ENCODE measurements around the gene KCTD4. TPM values are rescaled to one million over a fixed set of nuclear protein-coding genes. Genes with fewer than 3 reads are reported as not detected.
"Not testable (repeated sequence)": the region's sequence is repeated elsewhere in the genome, so short reads cannot be mapped to it uniquely, and the experiment has no call there.

KCTD4 gene
- polyA plus RNA-seq, 1 donor from 2014 or later: 1.2 TPM

GRCh38 chr13:45191874-45192273 lies 9.0 kb downstream of the KCTD4 start:
- Histone ChIP-seq H3K9ac (ENCODE audit: low read length) (no peak overlapping the region), H3F3A (ENCODE audit: insufficient read depth, low read length, poor library complexity, severe bottlenecking) (no peaks in the 10 kb centered on the region), H3K27ac (ENCODE audit: low read length) (no peak overlapping the region), H3K79me2 (replicated peaks; ENCODE audit: insufficient read depth, low read length) (no peaks in the 10 kb centered on the region), H2AFZ (ENCODE audit: low read depth, low read length) (no peak overlapping the region), H3K9me2 (ENCODE audit: insufficient read depth, low read length) (no peaks in the 10 kb centered on the region), H3K4me3 (ENCODE audit: low read length) (no peak overlapping the region), H3K4me2 (ENCODE audit: low read length) (no peak overlapping the region), H3K27me3 (ENCODE audit: insufficient read depth, low read depth, low read length) (no peaks in the 10 kb centered on the region), H3K9me3 (ENCODE audit: low read length) (no peaks in the 10 kb centered on the region), H3K36me3 (ENCODE audit: insufficient read depth, low read length) (no peaks in the 10 kb centered on the region), H4K20me1 (ENCODE audit: insufficient read depth) (no peaks in the 10 kb centered on the region)
- TF ChIP-seq EP300 (conservative IDR thresholded peaks at IDR 0.05; ENCODE audit: poor library complexity, severe bottlenecking): no peak
- no peak for TF ChIP-seq MXI1 (conservative IDR thresholded peaks at IDR 0.05; ENCODE audit: poor library complexity, severe bottlenecking)
- no peak for TF ChIP-seq TAF1 (IDR thresholded peaks at IDR 0.05; ENCODE audit: low read depth)
- TF ChIP-seq REST (IDR thresholded peaks at IDR 0.05; ENCODE audit: borderline replicate concordance): no peak
- no peak for TF ChIP-seq POLR2AphosphoS5 (IDR thresholded peaks at IDR 0.05)
- no peak for TF ChIP-seq RAD21 (conservative IDR thresholded peaks at IDR 0.05)
- no peak for TF ChIP-seq CTCF (IDR thresholded peaks at IDR 0.05; ENCODE audit: poor library complexity, severe bottlenecking)
- TF ChIP-seq EZH2 (IDR thresholded peaks at IDR 0.05; ENCODE audit: borderline replicate concordance, insufficient read depth, low read length, poor library complexity, severe bottlenecking): no peak
- no peak for TF ChIP-seq SMC3 (conservative IDR thresholded peaks at IDR 0.05; ENCODE audit: poor library complexity)

- not testable (repeated sequence) for H3K9ac ChIP-seq (ENCODE audit: low read length); H2AFZ ChIP-seq (ENCODE audit: low read depth, low read length); H3K4me2 ChIP-seq (ENCODE audit: low read length); H3K9me2 ChIP-seq (ENCODE audit: insufficient read depth, low read length); H3K27ac ChIP-seq (ENCODE audit: low read length); H3F3A ChIP-seq (ENCODE audit: insufficient read depth, low read length, poor library complexity, severe bottlenecking); H3K9me3 ChIP-seq (ENCODE audit: low read length); H3K79me2 ChIP-seq (replicated peaks; ENCODE audit: insufficient read depth, low read length); H3K36me3 ChIP-seq (ENCODE audit: insufficient read depth, low read length); H3K4me3 ChIP-seq (ENCODE audit: low read length); H4K20me1 ChIP-seq (ENCODE audit: insufficient read depth); H3K27me3 ChIP-seq (ENCODE audit: insufficient read depth, low read depth, low read length)
Observed at GRCh38 chr13:45189511-45189910, 11.3 kb downstream of the KCTD4 start.

GRCh38 chr13:45189077-45189476 lies 11.8 kb downstream of the KCTD4 start:
- not testable (repeated sequence) for H3K4me3 ChIP-seq (ENCODE audit: low read length); H4K20me1 ChIP-seq (ENCODE audit: insufficient read depth); H3K27me3 ChIP-seq (ENCODE audit: insufficient read depth, low read depth, low read length); H3K79me2 ChIP-seq (replicated peaks; ENCODE audit: insufficient read depth, low read length); H3K27ac ChIP-seq (ENCODE audit: low read length); H3K9ac ChIP-seq (ENCODE audit: low read length); H3F3A ChIP-seq (ENCODE audit: insufficient read depth, low read length, poor library complexity, severe bottlenecking); H3K36me3 ChIP-seq (ENCODE audit: insufficient read depth, low read length); H3K9me2 ChIP-seq (ENCODE audit: insufficient read depth, low read length); H3K4me2 ChIP-seq (ENCODE audit: low read length); H3K9me3 ChIP-seq (ENCODE audit: low read length); H2AFZ ChIP-seq (ENCODE audit: low read depth, low read length)
